Subcutaneous adipose tissue (tissue), 4 donors: ENCODE data around the gene DCAF6. TPM values are rescaled to one million over a fixed set of nuclear protein-coding genes. Genes with fewer than 3 reads are reported as not detected.

Source experiments
- CTCF ChIP-seq: fragments of 450-650 bp; IDR thresholded peaks from one replicate; pipeline ENCODE4 v1.5.1; 2016; ENCODE audit warnings: low read depth, mild to moderate bottlenecking, control low read depth, antibody characterized with exemption, moderate library complexity
- total RNA-seq, 4 donors: library from RNA; depleted of rRNA; stranded (reverse); fragments of >200 nt; gene quantifications; one replicate each; pipeline ENCODE4 v1.1.0, GENCODE V29; 2016

The DCAF6 gene
- total RNA-seq, 4 donors from 2014 or later = 94.4 to 116 (median 99.8) TPM

- TF ChIP-seq CTCF = no peak
These were observed 143.3 kb downstream of the DCAF6 start for GRCh38 chr1:168079761-168080160.

GRCh38 chr1:168081373-168082007 lies 145.0 kb downstream of the DCAF6 start:
- TF ChIP-seq CTCF = no peak

- no peak for TF ChIP-seq CTCF
These were observed 145.8 kb downstream of the DCAF6 start for GRCh38 chr1:168082008-168082876.

- no peak for TF ChIP-seq CTCF
These were observed 147.2 kb downstream of the DCAF6 start for GRCh38 chr1:168083456-168084325.

- no peak for TF ChIP-seq CTCF
These were observed 148.1 kb downstream of the DCAF6 start for GRCh38 chr1:168084396-168085231.

GRCh38 chr1:168085401-168085872 lies 149.0 kb downstream of the DCAF6 start:
- no peak for TF ChIP-seq CTCF
